Measurements from ENCODE around the gene GSTO2.

GSTO2 gene

DNA sequence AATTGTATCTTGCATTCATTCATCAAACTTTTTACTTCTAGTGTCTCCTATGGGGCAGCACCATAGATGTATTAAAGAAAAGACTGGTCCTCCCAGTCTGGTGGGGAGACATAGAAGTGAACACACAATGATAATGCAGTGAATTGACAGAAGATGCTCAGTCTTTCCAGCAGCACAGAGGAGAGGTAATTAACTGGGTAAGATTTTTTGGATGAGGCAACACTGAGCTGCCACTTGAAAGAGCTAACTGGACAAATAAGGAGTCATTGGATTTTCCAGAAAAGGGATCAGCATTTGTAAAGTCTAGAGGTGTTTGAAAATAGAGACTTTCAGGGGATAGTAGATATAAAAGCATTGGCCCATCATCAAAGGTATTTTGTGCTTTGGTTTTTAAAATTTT, 76.5 kb downstream of the GSTO2 start:
- TF ChIP-seq, protein P1, sequence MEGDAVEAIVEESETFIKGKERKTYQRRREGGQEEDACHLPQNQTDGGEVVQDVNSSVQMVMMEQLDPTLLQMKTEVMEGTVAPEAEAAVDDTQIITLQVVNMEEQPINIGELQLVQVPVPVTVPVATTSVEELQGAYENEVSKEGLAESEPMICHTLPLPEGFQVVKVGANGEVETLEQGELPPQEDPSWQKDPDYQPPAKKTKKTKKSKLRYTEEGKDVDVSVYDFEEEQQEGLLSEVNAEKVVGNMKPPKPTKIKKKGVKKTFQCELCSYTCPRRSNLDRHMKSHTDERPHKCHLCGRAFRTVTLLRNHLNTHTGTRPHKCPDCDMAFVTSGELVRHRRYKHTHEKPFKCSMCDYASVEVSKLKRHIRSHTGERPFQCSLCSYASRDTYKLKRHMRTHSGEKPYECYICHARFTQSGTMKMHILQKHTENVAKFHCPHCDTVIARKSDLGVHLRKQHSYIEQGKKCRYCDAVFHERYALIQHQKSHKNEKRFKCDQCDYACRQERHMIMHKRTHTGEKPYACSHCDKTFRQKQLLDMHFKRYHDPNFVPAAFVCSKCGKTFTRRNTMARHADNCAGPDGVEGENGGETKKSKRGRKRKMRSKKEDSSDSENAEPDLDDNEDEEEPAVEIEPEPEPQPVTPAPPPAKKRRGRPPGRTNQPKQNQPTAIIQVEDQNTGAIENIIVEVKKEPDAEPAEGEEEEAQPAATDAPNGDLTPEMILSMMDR (IDR thresholded peaks at IDR 0.05; ENCODE audit: low read depth, low read length), result no peak
- DNase-seq (ENCODE audit: extremely low read depth, low read depth), result no peak

DNA sequence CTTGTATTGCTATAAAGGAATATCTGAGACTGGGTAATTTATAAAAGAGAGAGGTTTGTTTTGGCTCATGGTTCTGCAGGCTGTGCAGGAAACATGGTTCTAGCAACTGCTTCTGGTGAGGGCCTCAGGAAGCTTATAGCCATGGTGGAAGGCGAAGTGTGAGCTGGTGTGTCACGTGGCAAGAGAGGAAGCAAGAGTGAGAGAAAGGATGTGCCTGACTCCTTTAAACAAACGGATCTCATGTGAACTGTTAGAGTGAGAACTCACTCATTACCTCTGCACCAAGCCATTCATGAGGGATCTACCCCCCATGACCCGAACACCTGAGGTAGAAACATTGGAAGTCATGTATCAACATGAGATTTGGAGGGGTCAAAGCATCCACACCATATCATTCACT, 77.0 kb downstream of the GSTO2 start:
- TF ChIP-seq, protein P1 (IDR thresholded peaks at IDR 0.05; ENCODE audit: low read depth, low read length), result no peak
- DNase-seq (ENCODE audit: extremely low read depth, low read depth), result no peak

DNA sequence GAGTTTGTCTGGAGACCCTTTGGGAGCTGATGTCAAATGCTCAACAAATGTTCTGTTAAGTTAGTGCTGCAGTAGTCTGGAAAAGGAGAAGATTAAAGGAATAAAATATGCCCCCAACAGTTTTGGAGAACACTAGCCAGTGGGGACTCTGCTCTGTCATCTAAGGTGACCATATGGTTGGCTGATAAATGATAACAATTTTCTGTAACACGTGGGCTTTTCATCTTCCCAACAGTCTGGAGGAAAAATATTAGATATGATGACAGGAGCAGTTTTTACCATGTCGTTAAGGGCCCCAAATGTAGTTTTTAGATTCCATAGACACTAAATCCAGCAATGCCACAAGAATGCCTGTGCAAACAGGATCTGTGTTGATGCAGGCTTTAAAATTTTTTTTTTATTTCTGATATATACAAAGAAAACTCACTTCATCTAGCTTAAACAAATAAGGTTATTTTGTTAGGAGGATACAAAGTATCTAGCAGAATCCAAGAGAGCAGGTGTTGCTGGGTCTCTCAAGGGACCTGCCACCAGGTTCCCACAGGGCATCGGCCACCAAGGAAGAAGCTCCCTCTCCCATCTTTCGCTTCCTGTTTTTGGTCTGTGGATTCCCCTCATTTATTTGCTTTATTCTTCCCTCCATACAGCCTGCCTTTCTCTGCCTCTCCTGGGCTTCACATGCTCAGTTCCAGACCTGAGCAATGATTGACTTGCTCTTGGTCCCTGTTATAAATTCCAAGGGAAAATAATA, 78.5 kb downstream of the GSTO2 start:
- no peak for DNase-seq (ENCODE audit: extremely low read depth, low read depth)
- TF ChIP-seq, protein P1 (IDR thresholded peaks at IDR 0.05; ENCODE audit: low read depth, low read length), result no peak

DNA sequence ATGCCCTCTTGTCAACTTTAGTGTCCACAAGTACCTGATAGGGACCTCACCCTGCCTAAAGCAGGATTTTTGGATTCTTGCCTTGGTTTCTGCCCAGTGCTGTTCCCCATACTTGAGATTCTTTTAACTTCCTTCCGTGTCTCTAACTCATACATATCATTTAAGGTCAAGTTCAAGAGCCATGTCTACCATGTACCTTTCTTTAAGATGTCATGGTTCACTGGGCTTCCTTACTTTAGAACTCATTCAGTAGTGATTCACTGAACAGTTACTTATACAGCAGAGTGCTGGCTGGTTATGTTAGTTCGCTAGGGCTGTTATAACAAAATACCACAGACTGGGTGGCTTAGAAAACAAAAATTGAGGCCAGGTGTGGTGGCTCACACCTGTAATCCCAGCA, 79.6 kb downstream of the GSTO2 start:
- TF ChIP-seq, protein P1 (IDR thresholded peaks at IDR 0.05; ENCODE audit: low read depth, low read length), result no peak
- no peak for DNase-seq (ENCODE audit: extremely low read depth, low read depth)

DNA sequence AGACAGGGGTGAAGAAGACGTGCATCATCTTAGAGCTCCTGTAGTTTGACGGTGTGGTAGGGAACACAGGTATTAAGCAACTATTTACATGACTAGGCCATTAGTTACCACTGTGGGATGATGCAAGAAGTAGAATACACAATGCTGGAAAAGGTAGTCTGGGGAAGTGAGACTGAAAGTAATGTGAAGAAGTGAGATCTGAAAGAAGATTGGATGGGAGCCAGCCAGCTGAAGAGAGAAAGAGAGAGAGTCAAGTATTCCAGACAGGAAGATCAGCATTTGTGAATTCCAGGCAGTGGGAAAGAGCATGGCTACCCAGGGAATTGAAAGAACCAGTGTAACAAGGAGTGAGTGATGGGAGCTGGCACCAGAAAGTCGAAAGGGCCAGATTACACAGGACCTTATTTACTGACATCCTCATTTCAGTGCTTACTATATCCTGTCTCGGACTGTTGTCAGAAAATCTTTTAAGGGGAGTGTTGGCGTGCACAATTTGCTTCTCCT, 80.7 kb downstream of the GSTO2 start:
- no peak for DNase-seq (ENCODE audit: extremely low read depth, low read depth)
- TF ChIP-seq, protein P1 (IDR thresholded peaks at IDR 0.05; ENCODE audit: low read depth, low read length), result no peak

DNA sequence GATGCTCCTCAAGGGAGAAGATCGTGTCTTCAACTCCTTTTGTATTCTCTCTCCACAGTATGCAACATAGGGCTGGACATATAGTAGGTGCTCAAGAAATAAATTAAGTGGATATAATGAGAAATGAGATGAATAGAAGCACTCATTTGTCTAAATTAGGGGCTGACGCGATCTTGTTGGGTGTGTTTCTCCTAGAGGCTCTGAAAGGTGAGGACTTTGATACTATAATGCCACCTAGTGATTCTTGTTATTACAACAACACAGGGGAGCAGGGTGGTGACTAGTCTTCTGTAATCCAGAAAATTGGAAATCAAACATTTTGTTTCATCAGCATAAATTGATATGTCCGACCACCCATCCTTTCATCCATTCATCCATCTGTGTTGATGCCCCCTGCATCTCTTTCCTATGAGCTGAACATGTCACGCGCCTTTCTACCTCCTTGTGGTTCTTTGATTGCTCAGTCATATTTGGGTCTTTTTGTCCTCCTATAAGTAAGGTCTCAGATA, 81.2 kb downstream of the GSTO2 start:
- TF ChIP-seq, protein P1 (IDR thresholded peaks at IDR 0.05; ENCODE audit: low read depth, low read length), result peak; percentile 64
- no peak for DNase-seq (ENCODE audit: extremely low read depth, low read depth)

DNA sequence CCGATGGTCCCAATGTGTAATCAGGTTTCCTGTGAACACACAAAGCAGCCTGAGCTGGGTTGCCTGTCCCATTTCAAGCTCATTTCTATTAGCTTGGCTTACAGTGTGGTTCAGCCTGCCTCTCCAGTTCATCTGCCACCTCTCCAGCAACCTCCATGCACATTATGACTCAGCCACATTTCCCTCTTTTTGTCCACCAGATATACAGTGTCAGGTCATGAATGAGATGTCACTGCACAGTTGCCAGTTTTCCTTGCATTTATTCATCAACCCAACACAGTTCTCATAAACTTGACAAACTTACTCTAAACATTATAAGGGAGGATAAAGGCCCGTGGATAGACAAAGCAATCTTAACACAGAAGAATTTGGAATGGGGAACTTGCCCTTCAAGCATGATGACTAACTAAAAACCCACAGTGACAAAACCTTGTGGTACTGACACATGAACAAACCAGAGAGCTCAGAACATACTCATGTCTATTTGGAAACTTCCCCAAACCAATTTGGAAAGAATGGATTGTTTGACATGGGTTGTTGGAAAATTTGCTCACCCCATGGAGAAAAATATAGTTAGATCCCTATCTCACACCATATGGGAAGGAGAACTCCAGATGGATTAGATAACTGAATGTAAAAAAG, 82.2 kb downstream of the GSTO2 start:
- no peak for DNase-seq (ENCODE audit: extremely low read depth, low read depth)
- TF ChIP-seq, protein P1 (IDR thresholded peaks at IDR 0.05; ENCODE audit: low read depth, low read length), result no peak

All from AG09319 (cell line).